Right atrium auricular region (tissue), 2 donors: ENCODE results near the gene POLR2C. TPM values are rescaled to one million over a fixed set of nuclear protein-coding genes. Genes with fewer than 3 reads are reported as not detected.

ENCODE experiments used
- DNase-seq: peaks from one replicate; pipeline ENCODE4 v3.0.0-alpha.2; 2019; ENCODE audit warnings: low spot score
- H3K27ac ChIP-seq, 2 donors: fragments of 200-600 bp; sonication (generic); 1 replicate in 1 of 2; 2 replicates in 1 of 2; pipeline ENCODE4 v1.5.1; 2016 to 2019
- H3K27me3 ChIP-seq, 2 donors: fragments of 200-600 bp; sonication (generic); one replicate each; pipeline versions ENCODE4 v1.5.1 to v1.6.0; 2017 to 2019
- H3K36me3 ChIP-seq: fragments of 200-600 bp; sonication (generic); one replicate; pipeline ENCODE4 v1.5.1; 2016
- H3K4me1 ChIP-seq, 2 donors: fragments of 200-600 bp; sonication (generic); one replicate each; pipeline versions ENCODE4 v1.5.1 to v1.6.0; 2017 to 2019
- H3K4me3 ChIP-seq, 2 donors: fragments of 200-600 bp; sonication (generic); 1 replicate in 1 of 2; 2 replicates in 1 of 2; pipeline ENCODE4 v1.5.1; 2017 to 2019; ENCODE audit warnings: mild to moderate bottlenecking in 1 of 2, moderate library complexity in 1 of 2
- H3K9me3 ChIP-seq, 2 donors: fragments of 200-600 bp; sonication (generic); one replicate each; pipeline ENCODE4 v1.5.1; 2019
- CTCF ChIP-seq, 2 donors: fragments of 200-600 bp; sonication (generic); IDR thresholded peaks; one replicate each; pipeline ENCODE4 v1.5.1; 2019; ENCODE audit warnings: antibody characterized with exemption in 2 of 2
- total RNA-seq, 2 donors: library from RNA; depleted of rRNA; stranded (reverse); fragments of >200 nt; gene quantifications; one replicate each; pipeline ENCODE4 v1.1.0, GENCODE V29; 2016

POLR2C gene
- total RNA-seq, 2 donors from 2014 or later: 76.8 to 86.3 TPM

- H3K36me3 ChIP-seq: no peaks in the 10 kb centered on the region
- no peak for TF ChIP-seq CTCF (IDR thresholded peaks at IDR 0.05)
- no peaks in the 10 kb centered on the region for H3K9me3 ChIP-seq
- DNase-seq: no peak
- H3K27me3 ChIP-seq: no peaks in the 10 kb centered on the region
- no peak overlapping the region for H3K27ac ChIP-seq
- no peak overlapping the region for H3K4me3 ChIP-seq
- H3K4me1 ChIP-seq: no peaks in the 10 kb centered on the region
These were observed 42.0 kb downstream of the POLR2C start for GRCh38 chr16:57504491-57504890.

GRCh38 chr16:57505169-57505568 is 42.7 kb downstream of the POLR2C start:
- H3K36me3 ChIP-seq: no peaks in the 10 kb centered on the region
- no peak for TF ChIP-seq CTCF (IDR thresholded peaks at IDR 0.05)
- DNase-seq: no peak

GRCh38 chr16:57507136-57508034 is 44.9 kb downstream of the POLR2C start:
- H3K4me3 ChIP-seq: no peak overlapping the region
- no peak for TF ChIP-seq CTCF (IDR thresholded peaks at IDR 0.05)
- no peak for DNase-seq
- peaks cover 3% of the 10 kb centered on the region for H3K36me3 ChIP-seq
- H3K27ac ChIP-seq: no peak overlapping the region
- H3K27me3 ChIP-seq: no peaks in the 10 kb centered on the region
- no peaks in the 10 kb centered on the region for H3K4me1 ChIP-seq
- H3K9me3 ChIP-seq: no peaks in the 10 kb centered on the region

More at GRCh38 chr16:57505169-57505568, 42.7 kb downstream of the POLR2C start:
- Histone ChIP-seq H3K27ac (no peak overlapping the region), H3K4me3 (no peak overlapping the region), H3K4me1 (no peaks in the 10 kb centered on the region), H3K9me3 (no peaks in the 10 kb centered on the region), H3K27me3 (no peaks in the 10 kb centered on the region)

GRCh38 chr16:57508035-57508425 is 45.6 kb downstream of the POLR2C start:
- H3K27me3 ChIP-seq: no peaks in the 10 kb centered on the region
- no peak for TF ChIP-seq CTCF (IDR thresholded peaks at IDR 0.05)
- DNase-seq: no peak
- no peaks in the 10 kb centered on the region for H3K4me1 ChIP-seq
- no peaks in the 10 kb centered on the region for H3K9me3 ChIP-seq
- H3K4me3 ChIP-seq: no peak overlapping the region
- H3K27ac ChIP-seq: no peak overlapping the region
- peaks cover 5% of the 10 kb centered on the region for H3K36me3 ChIP-seq

GRCh38 chr16:57509231-57509923 is 46.9 kb downstream of the POLR2C start:
- H3K27me3 ChIP-seq: no peaks in the 10 kb centered on the region
- H3K36me3 ChIP-seq: peaks cover 11% of the 10 kb centered on the region
- DNase-seq: no peak
- H3K4me1 ChIP-seq: peaks cover 0 to under 1% of the 10 kb centered on the region in 2 donors
- H3K27ac ChIP-seq: no peak overlapping the region
- TF ChIP-seq CTCF (IDR thresholded peaks at IDR 0.05): no peak
- H3K4me3 ChIP-seq: no peak overlapping the region
- H3K9me3 ChIP-seq: no peaks in the 10 kb centered on the region
